Measurements from ENCODE around the gene CELA2A. TPM values are rescaled to one million over a fixed set of nuclear protein-coding genes. Genes with fewer than 3 reads are reported as not detected.
"Not testable (repeated sequence)": the region's sequence is repeated elsewhere in the genome, so short reads cannot be mapped to it uniquely, and the experiment has no call there.

The CELA2A gene
- total and polyA plus RNA-seq, 7 experiments from 2014 or later, result not detected

GRCh38 chr1:15485636-15486035, 29.1 kb downstream of the CELA2A start:
- H3K36me3 Mint-ChIP-seq, result peaks cover 0 to 45% (median 29%) of the 10 kb centered on the region in 5 donors
- no peak overlapping the region for H3K27ac Mint-ChIP-seq
- Histone ChIP-seq H3K27ac (ENCODE audit: low read depth, low read length) (no peak overlapping the region), H3K27me3 (ENCODE audit: control insufficient read depth in 2 of 2, insufficient read depth in 2 of 2, low read length in 2 of 2) (no peaks in the 10 kb centered on the region), H3K36me3 (ENCODE audit: control insufficient read depth in 2 of 3, insufficient read depth in 3 of 3, low read length in 3 of 3) (peaks cover 0 to 6% (median 0%) of the 10 kb centered on the region in 3 experiments), H3K4me3 (ENCODE audit: low read length) (no peak overlapping the region), H3K9me3 (ENCODE audit: control insufficient read depth in 2 of 3, low read length in 3 of 3) (no peaks in the 10 kb centered on the region), H3K4me1 (ENCODE audit: control insufficient read depth in 2 of 2, insufficient read depth in 2 of 2, low read length in 2 of 2) (no peaks in the 10 kb centered on the region)
- DNase-seq (no peak), ATAC-seq (no peak)
- CTCF ChIA-PET, result no interaction called here
- peaks cover 0 to 3% (median 0%) of the 10 kb centered on the region in 7 donors for H3K4me1 Mint-ChIP-seq
- no peaks in the 10 kb centered on the region for H3K9me3 Mint-ChIP-seq
- intact Hi-C loops (cut with micrococcal nuclease), result no loop called here
- POLR2A ChIA-PET, result no interaction called here
- no peak overlapping the region for H3K4me3 Mint-ChIP-seq
- no peaks in the 10 kb centered on the region for H3K27me3 Mint-ChIP-seq

DNA sequence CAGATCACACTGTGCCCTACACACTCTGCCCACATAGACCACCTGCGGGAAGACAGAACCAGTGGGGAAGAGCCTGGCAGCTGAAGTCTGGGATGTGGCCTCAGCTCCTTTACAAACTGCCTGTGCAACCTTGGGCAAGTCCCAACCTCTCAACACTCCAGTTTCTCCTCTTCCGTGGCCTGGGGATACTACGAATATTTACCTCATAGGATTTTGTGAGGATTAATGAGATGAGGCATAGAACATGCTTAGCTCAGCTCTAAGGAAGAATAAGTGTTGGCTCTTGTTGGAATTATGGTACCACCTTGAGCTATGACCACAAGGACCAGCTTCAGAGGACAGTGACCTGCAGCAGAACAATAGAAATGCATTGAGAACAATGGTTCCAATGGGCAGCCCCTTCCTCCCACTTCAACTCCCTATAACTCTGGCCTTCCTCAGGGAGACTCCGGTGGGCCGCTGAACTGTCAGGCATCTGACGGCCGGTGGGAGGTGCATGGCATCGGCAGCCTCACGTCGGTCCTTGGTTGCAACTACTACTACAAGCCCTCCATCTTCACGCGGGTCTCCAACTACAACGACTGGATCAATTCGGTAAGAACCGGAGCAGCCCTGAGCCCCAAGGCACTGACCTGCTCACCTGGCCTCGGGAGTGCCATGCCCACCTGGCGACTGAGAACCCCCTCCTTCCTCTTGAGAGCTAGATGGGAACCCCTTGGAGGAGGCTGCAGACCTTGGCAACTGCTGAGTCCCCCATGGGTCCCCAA, 30.5 kb downstream of the CELA2A start:
- ATAC-seq; H3K36me3 ChIP-seq (ENCODE audit: control insufficient read depth in 2 of 3, insufficient read depth in 3 of 3, low read length in 3 of 3); H3K27ac ChIP-seq (ENCODE audit: low read depth, low read length); POLR2A ChIA-PET; H3K4me1 ChIP-seq (ENCODE audit: control insufficient read depth in 2 of 2, insufficient read depth in 2 of 2, low read length in 2 of 2); H3K27me3 ChIP-seq (ENCODE audit: control insufficient read depth in 2 of 2, insufficient read depth in 2 of 2, low read length in 2 of 2); H3K4me3 ChIP-seq (ENCODE audit: low read length); H3K9me3 ChIP-seq (ENCODE audit: control insufficient read depth in 2 of 3, low read length in 3 of 3); H3K9me3 Mint-ChIP-seq; DNase-seq; H3K27me3 Mint-ChIP-seq; CTCF ChIA-PET; intact Hi-C loops (cut with micrococcal nuclease); H3K4me3 Mint-ChIP-seq: not testable (repeated sequence)
- H3K36me3 Mint-ChIP-seq, result peaks cover 0 to 48% (median 32%) of the 10 kb centered on the region in 5 donors
- peaks cover 0 to 14% (median 0%) of the 10 kb centered on the region in 7 donors for H3K4me1 Mint-ChIP-seq
- peak overlapping the region in 1 of 9 donors; percentile 21 for H3K27ac Mint-ChIP-seq

- no peaks in the 10 kb centered on the region for H3K9me3 ChIP-seq (ENCODE audit: control insufficient read depth in 2 of 3, low read length in 3 of 3)
- H3K36me3 ChIP-seq (ENCODE audit: control insufficient read depth in 2 of 3, insufficient read depth in 3 of 3, low read length in 3 of 3), result peaks cover 0 to 20% (median 0%) of the 10 kb centered on the region in 3 experiments
- no peak overlapping the region for H3K27ac Mint-ChIP-seq
- no peak overlapping the region for H3K4me3 Mint-ChIP-seq
- ATAC-seq, result no peak
- no peaks in the 10 kb centered on the region for H3K4me1 ChIP-seq (ENCODE audit: control insufficient read depth in 2 of 2, insufficient read depth in 2 of 2, low read length in 2 of 2)
- intact Hi-C loops (cut with micrococcal nuclease), result no loop called here
- no peaks in the 10 kb centered on the region for H3K9me3 Mint-ChIP-seq
- no peak for DNase-seq
- no peaks in the 10 kb centered on the region for H3K27me3 Mint-ChIP-seq
- H3K36me3 Mint-ChIP-seq, result peaks cover 0 to 59% (median 34%) of the 10 kb centered on the region in 5 donors
- no peak overlapping the region for H3K4me3 ChIP-seq (ENCODE audit: low read length)
- no peak overlapping the region for H3K27ac ChIP-seq (ENCODE audit: low read depth, low read length)
- ChIA-PET CTCF (no interaction called here), POLR2A (no interaction called here)
- peaks cover 0 to 14% (median 0%) of the 10 kb centered on the region in 7 donors for H3K4me1 Mint-ChIP-seq
- no peaks in the 10 kb centered on the region for H3K27me3 ChIP-seq (ENCODE audit: control insufficient read depth in 2 of 2, insufficient read depth in 2 of 2, low read length in 2 of 2)
Measured at GRCh38 chr1:15488371-15488770, 31.8 kb downstream of the CELA2A start.

GRCh38 chr1:15489052-15489736, 32.7 kb downstream of the CELA2A start:
- no peak for ATAC-seq
- Mint-ChIP-seq H3K4me3 (no peak overlapping the region), H3K27me3 (no peaks in the 10 kb centered on the region), H3K9me3 (no peaks in the 10 kb centered on the region), H3K27ac (no peak overlapping the region), H3K4me1 (peaks cover 0 to 14% (median 0%) of the 10 kb centered on the region in 7 donors), H3K36me3 (peaks cover 0 to 65% (median 34%) of the 10 kb centered on the region in 5 donors)
- intact Hi-C loops (cut with micrococcal nuclease), result no loop called here
- Histone ChIP-seq H3K36me3 (ENCODE audit: control insufficient read depth in 2 of 3, insufficient read depth in 3 of 3, low read length in 3 of 3) (peaks cover 0 to 29% (median 0%) of the 10 kb centered on the region in 3 experiments), H3K4me1 (ENCODE audit: control insufficient read depth in 2 of 2, insufficient read depth in 2 of 2, low read length in 2 of 2) (no peaks in the 10 kb centered on the region), H3K27me3 (ENCODE audit: control insufficient read depth in 2 of 2, insufficient read depth in 2 of 2, low read length in 2 of 2) (no peaks in the 10 kb centered on the region), H3K27ac (ENCODE audit: low read depth, low read length) (no peak overlapping the region), H3K9me3 (ENCODE audit: control insufficient read depth in 2 of 3, low read length in 3 of 3) (no peaks in the 10 kb centered on the region), H3K4me3 (ENCODE audit: low read length) (no peak overlapping the region)
- ChIA-PET CTCF (no interaction called here), POLR2A (no interaction called here)
- no peak for DNase-seq

- H3K27ac ChIP-seq (ENCODE audit: low read depth, low read length); H3K4me1 ChIP-seq (ENCODE audit: control insufficient read depth in 2 of 2, insufficient read depth in 2 of 2, low read length in 2 of 2); CTCF ChIA-PET; H3K4me3 Mint-ChIP-seq; H3K27ac Mint-ChIP-seq; ATAC-seq; H3K27me3 ChIP-seq (ENCODE audit: control insufficient read depth in 2 of 2, insufficient read depth in 2 of 2, low read length in 2 of 2); DNase-seq; H3K27me3 Mint-ChIP-seq; POLR2A ChIA-PET; H3K9me3 ChIP-seq (ENCODE audit: control insufficient read depth in 2 of 3, low read length in 3 of 3); intact Hi-C loops (cut with micrococcal nuclease); H3K9me3 Mint-ChIP-seq; H3K4me3 ChIP-seq (ENCODE audit: low read length): not testable (repeated sequence)
- peaks cover 0 to 64% (median 35%) of the 10 kb centered on the region in 5 donors for H3K36me3 Mint-ChIP-seq
- peaks cover 0 to 14% (median 0%) of the 10 kb centered on the region in 7 donors for H3K4me1 Mint-ChIP-seq
- H3K36me3 ChIP-seq (ENCODE audit: control insufficient read depth in 2 of 3, insufficient read depth in 3 of 3, low read length in 3 of 3), result peaks cover 0 to 31% (median 0%) of the 10 kb centered on the region in 3 experiments
Measured at GRCh38 chr1:15491010-15491409, 34.5 kb downstream of the CELA2A start.

- Histone ChIP-seq H3K9me3 (ENCODE audit: control insufficient read depth in 2 of 3, low read length in 3 of 3) (no peaks in the 10 kb centered on the region), H3K27me3 (ENCODE audit: control insufficient read depth in 2 of 2, insufficient read depth in 2 of 2, low read length in 2 of 2) (no peaks in the 10 kb centered on the region), H3K4me3 (ENCODE audit: low read length) (no peak overlapping the region), H3K27ac (ENCODE audit: low read depth, low read length) (no peak overlapping the region), H3K36me3 (ENCODE audit: control insufficient read depth in 2 of 3, insufficient read depth in 3 of 3, low read length in 3 of 3) (peaks cover 0 to 31% (median 0%) of the 10 kb centered on the region in 3 experiments), H3K4me1 (ENCODE audit: control insufficient read depth in 2 of 2, insufficient read depth in 2 of 2, low read length in 2 of 2) (no peaks in the 10 kb centered on the region)
- DNase-seq (no peak), ATAC-seq (no peak)
- no peaks in the 10 kb centered on the region for H3K27me3 Mint-ChIP-seq
- ChIA-PET POLR2A (no interaction called here), CTCF (no interaction called here)
- intact Hi-C loops (cut with micrococcal nuclease), result no loop called here
- H3K36me3 Mint-ChIP-seq, result peaks cover 0 to 59% (median 30%) of the 10 kb centered on the region in 5 donors
- H3K27ac Mint-ChIP-seq, result no peak overlapping the region
- peaks cover 0 to 14% (median 0%) of the 10 kb centered on the region in 7 donors for H3K4me1 Mint-ChIP-seq
- H3K9me3 Mint-ChIP-seq, result no peaks in the 10 kb centered on the region
- H3K4me3 Mint-ChIP-seq, result no peak overlapping the region
Measured at GRCh38 chr1:15492596-15492995, 36.1 kb downstream of the CELA2A start.

Measured in naive thymus-derived CD4-positive, alpha-beta T cell (primary cell).